Smooth muscle cell (in vitro differentiated cells): ENCODE data around the gene HSPB7. TPM values are rescaled to one million over a fixed set of nuclear protein-coding genes. Genes with fewer than 3 reads are reported as not detected.
A peak's percentile ranks its signal among the peaks of the same experiment; 100 is the strongest.
"Not testable (repeated sequence)": the region's sequence is repeated elsewhere in the genome, so short reads cannot be mapped to it uniquely, and the experiment has no call there.

Experiments
- DNase-seq: peaks from one replicate; lab custom pipeline; 2025; ENCODE audit not compliant: unreplicated experiment; lab: John Stamatoyannopoulos, UW
- H2AFZ ChIP-seq: fragments of 200-600 bp; sonication (generic); 2 replicates; pipeline ENCODE4 v1.6.0; 2016; ENCODE audit warnings: antibody characterized with exemption, low read depth, mild to moderate bottlenecking
- H3F3A ChIP-seq: fragments of 200-600 bp; sonication (generic); 2 replicates; pipeline ENCODE4 v1.6.0; 2017; ENCODE audit warnings: antibody characterized with exemption, low read depth
- H3K27ac ChIP-seq: fragments of 200-600 bp; sonication (generic); 2 replicates; pipeline ENCODE4 v1.5.1; 2016; ENCODE audit warnings: low read depth, mild to moderate bottlenecking
- H3K27me3 ChIP-seq: fragments of 200-600 bp; sonication (generic); 2 replicates; pipeline ENCODE4 v1.6.1; 2016; ENCODE audit warnings: low read depth, mild to moderate bottlenecking
- H3K36me3 ChIP-seq: fragments of 200-600 bp; sonication (generic); 2 replicates; pipeline ENCODE4 v1.5.1; 2016; ENCODE audit warnings: low read depth
- H3K4me1 ChIP-seq: fragments of 200-600 bp; sonication (generic); 2 replicates; pipeline ENCODE4 v1.5.1; 2016; ENCODE audit warnings: low read depth
- H3K4me2 ChIP-seq: fragments of 200-600 bp; sonication (generic); 2 replicates; pipeline ENCODE4 v1.6.0; 2016; ENCODE audit warnings: mild to moderate bottlenecking
- H3K4me3 ChIP-seq: fragments of 200-600 bp; sonication (generic); 2 replicates; pipeline ENCODE4 v1.5.1; 2016; ENCODE audit warnings: mild to moderate bottlenecking
- H3K79me2 ChIP-seq: fragments of 200-600 bp; sonication (generic); 2 replicates; pipeline ENCODE4 v1.6.0; 2016; ENCODE audit warnings: low read depth, mild to moderate bottlenecking
- H3K9ac ChIP-seq: fragments of 200-600 bp; sonication (generic); 2 replicates; pipeline ENCODE4 v1.6.0; 2016; ENCODE audit warnings: low read depth
- H3K9me3 ChIP-seq: fragments of 200-600 bp; sonication (generic); replicated peaks from 2 replicates; pipeline ENCODE4 v1.5.1; 2016; ENCODE audit warnings: low read depth
- H4K20me1 ChIP-seq: fragments of 200-600 bp; sonication (generic); 2 replicates; pipeline ENCODE4 v1.6.0; 2016; ENCODE audit warnings: low read depth
- CTCF ChIP-seq: fragments of 200-600 bp; sonication (generic); IDR thresholded peaks from 2 replicates; pipeline ENCODE4 v1.5.1; 2017; ENCODE audit warnings: borderline replicate concordance, mild to moderate bottlenecking, antibody characterized with exemption; ENCODE audit not compliant: insufficient read depth, poor library complexity, severe bottlenecking
- WGBS: methylation state at CpG from one replicate; pipeline ENCODE4 v1.1.7; 2016; ENCODE audit warnings: low lambda C conversion rate; 5-methylcytosine and 5-hydroxymethylcytosine counted together
- polyA plus RNA-seq: library from polyadenylated mRNA; unstranded; fragments of >200 nt; fragmentation: Nextera tagmentation; extraction: Ambion mirVana; gene quantifications from 2 replicates; pipeline ENCODE4 v1.2.1, GENCODE V29; 2016
- total RNA-seq: library from RNA; depleted of rRNA; stranded (reverse); fragments of >200 nt; gene quantifications from 2 replicates; pipeline ENCODE4 v1.2.3, GENCODE V29; 2014

The HSPB7 gene
- total and polyA plus RNA-seq, 2 experiments from 2014 or later = 23.0 to 80.5 TPM

- no peak for TF ChIP-seq CTCF
- Histone ChIP-seq H3K27ac (no peak overlapping the region), H4K20me1 (no peaks in the 10 kb centered on the region), H3K4me1 (no peaks in the 10 kb centered on the region), H3K4me2 (no peak overlapping the region), H3K36me3 (no peaks in the 10 kb centered on the region), H2AFZ (no peak overlapping the region), H3F3A (no peaks in the 10 kb centered on the region), H3K4me3 (no peak overlapping the region), H3K9me3 (no peaks in the 10 kb centered on the region), H3K79me2 (no peaks in the 10 kb centered on the region), H3K9ac (no peak overlapping the region), H3K27me3 (no peaks in the 10 kb centered on the region)
- WGBS = 59% methylated on average over 7 of the region's 7 CpGs
- peak; percentile 8 for DNase-seq
These were observed 29.0 kb upstream of the HSPB7 start for GRCh38 chr1:16046842-16047241.

- Histone ChIP-seq H3K4me1 (no peaks in the 10 kb centered on the region), H3K9ac (no peak overlapping the region), H3F3A (no peaks in the 10 kb centered on the region), H2AFZ (no peak overlapping the region), H3K27ac (no peak overlapping the region), H3K4me3 (no peak overlapping the region), H3K27me3 (no peaks in the 10 kb centered on the region), H3K36me3 (no peaks in the 10 kb centered on the region), H3K4me2 (no peak overlapping the region), H4K20me1 (no peaks in the 10 kb centered on the region), H3K79me2 (no peaks in the 10 kb centered on the region), H3K9me3 (no peaks in the 10 kb centered on the region)
- WGBS = 93% methylated on average over 5 of the region's 5 CpGs
- no peak for TF ChIP-seq CTCF
- DNase-seq = no peak
These were observed 26.1 kb upstream of the HSPB7 start for GRCh38 chr1:16043950-16044349.

GRCh38 chr1:16043521-16043920 is 25.7 kb upstream of the HSPB7 start, which contains the start of gene CLCNKB:
Gene CLCNKB, plus strand, starts transcription at chr1:16043782. Its CDS starts 711 bp downstream, at chr1:16044493.
- no peak for DNase-seq
- no peak within 1 kb of the TSS for H3K4me3 ChIP-seq
- no peaks in the 10 kb centered on the region for H4K20me1 ChIP-seq
- no peak within 1 kb of the TSS for H3K4me2 ChIP-seq
- no peak for TF ChIP-seq CTCF
- no peak within 1 kb of the TSS for H2AFZ ChIP-seq
- WGBS = 92% methylated on average over 7 of the region's 7 CpGs
- H3K9me3 ChIP-seq = no peaks in the 10 kb centered on the region
- H3K36me3 ChIP-seq = no peaks in the 10 kb centered on the region
- H3K27me3 ChIP-seq = no peaks in the 10 kb centered on the region
- no peaks in the 10 kb centered on the region for H3F3A ChIP-seq
- H3K9ac ChIP-seq = no peak within 1 kb of the TSS
- no peak within 1 kb of the TSS for H3K27ac ChIP-seq
- H3K79me2 ChIP-seq = no peaks in the 10 kb centered on the region
- H3K4me1 ChIP-seq = no peaks in the 10 kb centered on the region

GRCh38 chr1:16042654-16043053 is 24.8 kb upstream of the HSPB7 start:
- H3K9me3 ChIP-seq, H4K20me1 ChIP-seq, H3K27me3 ChIP-seq, H3K27ac ChIP-seq, H3K36me3 ChIP-seq, H3K4me1 ChIP-seq, H3K4me2 ChIP-seq, DNase-seq, H3K4me3 ChIP-seq, H3K9ac ChIP-seq, H2AFZ ChIP-seq, H3K79me2 ChIP-seq, H3F3A ChIP-seq: not testable (repeated sequence)
- 84% methylated on average over 9 of the region's 9 CpGs for WGBS
